Measurements from ENCODE around the gene OR13C8.

OR13C8 gene

GRCh38 chr9:104618104-104618503 is 49.1 kb downstream of the OR13C8 start, which contains the start of gene OR13C9:
TSS of gene OR13C9 (minus strand) at chr9:104618204. CDS start at chr9:104618204, 0 bp downstream.
- DNase-seq = no peak

All from fibroblast of skin of right biceps (primary cell).